Mammary epithelial cell (primary cell): ENCODE data around the gene PSD2.

Experiments used
- CTCF ChIP-seq, 2 donors: IDR thresholded peaks in 1 of 2; conservative IDR thresholded peaks in 1 of 2; 2 replicates each; pipeline ENCODE4 v1.5.1; 2011 to 2012; ENCODE audit warnings: inconsistent platforms in 2 of 2, low read length in 2 of 2, mild to moderate bottlenecking in 2 of 2, control low read depth in 1 of 2, low read depth in 1 of 2; ENCODE audit not compliant: insufficient read depth in 1 of 2; ENCODE audit errors: extremely low read depth in 1 of 2
- EZH2 ChIP-seq: IDR thresholded peaks from 2 replicates; pipeline ENCODE4 v1.6.1; 2012; ENCODE audit warnings: low read length, inconsistent platforms, borderline replicate concordance

- TF ChIP-seq CTCF (conservative IDR thresholded peaks at IDR 0.05 in 1 of 2, IDR thresholded peaks at IDR 0.05 in 1 of 2; ENCODE audit: extremely low read depth in 1 of 2, insufficient read depth in 1 of 2, low read depth in 1 of 2, low read length in 2 of 2): no peak
- TF ChIP-seq EZH2: no peak
These were observed 80.3 kb downstream of the PSD2 start for GRCh38 chr5:139875957-139876356.
